Measurements from ENCODE around the gene GNB1L.

Gene GNB1L

GRCh38 chr22:19844377-19845053, 10.2 kb downstream of the GNB1L start:
- H3K9ac ChIP-seq (ENCODE audit: insufficient read length), result no peak overlapping the region
- TF ChIP-seq EZH2 (IDR thresholded peaks at IDR 0.05) (no peak), FOXP2 (optimal IDR thresholded peaks at IDR 0.05; ENCODE audit: control extremely low read depth, extremely low read length, insufficient read depth) (no peak), POLR2AphosphoS5 (IDR thresholded peaks at IDR 0.05; ENCODE audit: borderline replicate concordance, low read depth, low read length) (no peak)
- no peak overlapping the region for H3K4me3 ChIP-seq
- H3K27ac ChIP-seq, result no peak overlapping the region
- H3K9me3 ChIP-seq (ENCODE audit: low read depth, low read length), result no peaks in the 10 kb centered on the region
- no peak for DNase-seq (ENCODE audit: low read depth, low spot score)
- peaks cover 5% of the 10 kb centered on the region; the same call in 1 of the 2 replicates for H3K36me3 ChIP-seq (ENCODE audit: insufficient read depth, low read length)

GRCh38 chr22:19843857-19844376, 10.8 kb downstream of the GNB1L start:
- no peak for DNase-seq (ENCODE audit: low read depth, low spot score)
- Histone ChIP-seq H3K27ac (no peak overlapping the region), H3K4me3 (no peak overlapping the region), H3K36me3 (ENCODE audit: insufficient read depth, low read length) (peaks cover 5% of the 10 kb centered on the region; the same call in 1 of the 2 replicates), H3K9ac (ENCODE audit: insufficient read length) (no peak overlapping the region), H3K9me3 (ENCODE audit: low read depth, low read length) (no peaks in the 10 kb centered on the region)
- TF ChIP-seq EZH2 (IDR thresholded peaks at IDR 0.05) (no peak), POLR2AphosphoS5 (IDR thresholded peaks at IDR 0.05; ENCODE audit: borderline replicate concordance, low read depth, low read length) (no peak), FOXP2 (optimal IDR thresholded peaks at IDR 0.05; ENCODE audit: control extremely low read depth, extremely low read length, insufficient read depth) (no peak)

- Histone ChIP-seq H3K36me3 (ENCODE audit: insufficient read depth, low read length) (peaks cover 5% of the 10 kb centered on the region; the same call in 1 of the 2 replicates), H3K27ac (no peak overlapping the region), H3K9ac (ENCODE audit: insufficient read length) (no peak overlapping the region), H3K4me3 (no peak overlapping the region), H3K9me3 (ENCODE audit: low read depth, low read length) (no peaks in the 10 kb centered on the region)
- DNase-seq (ENCODE audit: low read depth, low spot score), result no peak
- TF ChIP-seq FOXP2 (optimal IDR thresholded peaks at IDR 0.05; ENCODE audit: control extremely low read depth, extremely low read length, insufficient read depth), result no peak
- no peak for TF ChIP-seq POLR2AphosphoS5 (IDR thresholded peaks at IDR 0.05; ENCODE audit: borderline replicate concordance, low read depth, low read length)
- no peak for TF ChIP-seq EZH2 (IDR thresholded peaks at IDR 0.05)
Observed at GRCh38 chr22:19843107-19843856, 11.4 kb downstream of the GNB1L start.

GRCh38 chr22:19842393-19843106, 12.1 kb downstream of the GNB1L start:
- no peak for DNase-seq (ENCODE audit: low read depth, low spot score)
- Histone ChIP-seq H3K36me3 (ENCODE audit: insufficient read depth, low read length) (peaks cover 5% of the 10 kb centered on the region; the same call in 1 of the 2 replicates), H3K9ac (ENCODE audit: insufficient read length) (no peak overlapping the region), H3K27ac (no peak overlapping the region), H3K4me3 (no peak overlapping the region), H3K9me3 (ENCODE audit: low read depth, low read length) (no peaks in the 10 kb centered on the region)
- TF ChIP-seq FOXP2 (optimal IDR thresholded peaks at IDR 0.05; ENCODE audit: control extremely low read depth, extremely low read length, insufficient read depth) (no peak), POLR2AphosphoS5 (IDR thresholded peaks at IDR 0.05; ENCODE audit: borderline replicate concordance, low read depth, low read length) (no peak)

- DNase-seq (ENCODE audit: low read depth, low spot score), result no peak
- H3K4me3 ChIP-seq, result no peak overlapping the region
- H3K36me3 ChIP-seq (ENCODE audit: insufficient read depth, low read length), result no peaks in the 10 kb centered on the region
- no peak for TF ChIP-seq EZH2 (IDR thresholded peaks at IDR 0.05)
- TF ChIP-seq POLR2AphosphoS5 (IDR thresholded peaks at IDR 0.05; ENCODE audit: borderline replicate concordance, low read depth, low read length), result no peak
- no peak for TF ChIP-seq FOXP2 (optimal IDR thresholded peaks at IDR 0.05; ENCODE audit: control extremely low read depth, extremely low read length, insufficient read depth)
- H3K9me3 ChIP-seq (ENCODE audit: low read depth, low read length), result no peaks in the 10 kb centered on the region
- H3K27ac ChIP-seq, result no peak overlapping the region
- H3K9ac ChIP-seq (ENCODE audit: insufficient read length), result no peak overlapping the region
Observed at GRCh38 chr22:19841641-19842392, 12.9 kb downstream of the GNB1L start.

- Histone ChIP-seq H3K4me3 (no peak overlapping the region), H3K9ac (ENCODE audit: insufficient read length) (no peak overlapping the region), H3K9me3 (ENCODE audit: low read depth, low read length) (no peaks in the 10 kb centered on the region), H3K27ac (no peak overlapping the region), H3K36me3 (ENCODE audit: insufficient read depth, low read length) (no peaks in the 10 kb centered on the region)
- no peak for DNase-seq (ENCODE audit: low read depth, low spot score)
- no peak for TF ChIP-seq FOXP2 (optimal IDR thresholded peaks at IDR 0.05; ENCODE audit: control extremely low read depth, extremely low read length, insufficient read depth)
- no peak for TF ChIP-seq POLR2AphosphoS5 (IDR thresholded peaks at IDR 0.05; ENCODE audit: borderline replicate concordance, low read depth, low read length)
- no peak for TF ChIP-seq EZH2 (IDR thresholded peaks at IDR 0.05)
Observed at GRCh38 chr22:19840955-19841640, 13.6 kb downstream of the GNB1L start.

GRCh38 chr22:19840059-19840458, 14.6 kb downstream of the GNB1L start:
- Histone ChIP-seq H3K36me3 (ENCODE audit: insufficient read depth, low read length) (no peaks in the 10 kb centered on the region), H3K9ac (ENCODE audit: insufficient read length) (no peak overlapping the region), H3K9me3 (ENCODE audit: low read depth, low read length) (no peaks in the 10 kb centered on the region), H3K27ac (no peak overlapping the region), H3K4me3 (no peak overlapping the region)
- TF ChIP-seq FOXP2 (optimal IDR thresholded peaks at IDR 0.05; ENCODE audit: control extremely low read depth, extremely low read length, insufficient read depth), result no peak
- DNase-seq (ENCODE audit: low read depth, low spot score), result no peak

Data from SK-N-MC (cell line).